ENCODE results near the gene SCFD1.
"Not testable (repeated sequence)": the region's sequence is repeated elsewhere in the genome, so short reads cannot be mapped to it uniquely, and the experiment has no call there.

The SCFD1 gene

GRCh38 chr14:30621940-30622830 lies at the start of gene SCFD1:
Gene SCFD1, plus strand, starts transcription at chr14:30622319. Its CDS starts 20 bp downstream, at chr14:30622339.
- DNase-seq (ENCODE audit: low read depth) = peak; percentile 86

- DNase-seq (ENCODE audit: low read depth) = no peak
Measured at GRCh38 chr14:30572771-30573170, 49.3 kb upstream of the SCFD1 start.

GRCh38 chr14:30573226-30573814 lies 48.8 kb upstream of the SCFD1 start:
- DNase-seq (ENCODE audit: low read depth) = no peak

- DNase-seq (ENCODE audit: low read depth) = no peak
Measured at GRCh38 chr14:30573966-30574365, 48.2 kb upstream of the SCFD1 start.

- DNase-seq (ENCODE audit: low read depth) = not testable (repeated sequence)
Measured at GRCh38 chr14:30574777-30575176, 47.3 kb upstream of the SCFD1 start.

GRCh38 chr14:30576333-30576732 lies 45.8 kb upstream of the SCFD1 start:
- DNase-seq (ENCODE audit: low read depth) = not testable (repeated sequence)

- no peak for DNase-seq (ENCODE audit: low read depth)
Measured at GRCh38 chr14:30580616-30581282, 41.4 kb upstream of the SCFD1 start.

GRCh38 chr14:30581283-30581625 lies 40.9 kb upstream of the SCFD1 start:
- DNase-seq (ENCODE audit: low read depth) = no peak

- DNase-seq (ENCODE audit: low read depth) = no peak
Measured at GRCh38 chr14:30582376-30582775, 39.7 kb upstream of the SCFD1 start.

- DNase-seq (ENCODE audit: low read depth) = no peak
Measured at GRCh38 chr14:30584058-30584630, 38.0 kb upstream of the SCFD1 start.

- DNase-seq (ENCODE audit: low read depth) = no peak
Measured at GRCh38 chr14:30585204-30585603, 36.9 kb upstream of the SCFD1 start.

- no peak for DNase-seq (ENCODE audit: low read depth)
Measured at GRCh38 chr14:30587141-30587540, 35.0 kb upstream of the SCFD1 start.

GRCh38 chr14:30588873-30589272 lies 33.2 kb upstream of the SCFD1 start:
- no peak for DNase-seq (ENCODE audit: low read depth)

GRCh38 chr14:30596935-30597334 lies 25.2 kb upstream of the SCFD1 start:
- no peak for DNase-seq (ENCODE audit: low read depth)

- DNase-seq (ENCODE audit: low read depth) = no peak
Measured at GRCh38 chr14:30597504-30597903, 24.6 kb upstream of the SCFD1 start.

GRCh38 chr14:30600922-30601918 lies 20.9 kb upstream of the SCFD1 start:
- no peak for DNase-seq (ENCODE audit: low read depth)

GRCh38 chr14:30603402-30603801 lies 18.7 kb upstream of the SCFD1 start:
- no peak for DNase-seq (ENCODE audit: low read depth)

GRCh38 chr14:30604696-30605095 lies 17.4 kb upstream of the SCFD1 start:
- not testable (repeated sequence) for DNase-seq (ENCODE audit: low read depth)

- DNase-seq (ENCODE audit: low read depth) = no peak
Measured at GRCh38 chr14:30607156-30607780, 14.9 kb upstream of the SCFD1 start.

- no peak for DNase-seq (ENCODE audit: low read depth)
Measured at GRCh38 chr14:30608533-30609006, 13.5 kb upstream of the SCFD1 start.
